GM18505 (cell line): ENCODE measurements around the gene KLHL29.

Source experiments
- ATAC-seq: cut with Tn5 transposase; IDR thresholded peaks from one replicate; pipeline ENCODE4 v1.9.1; 2021; ENCODE audit not compliant: unreplicated experiment
- POLR2A ChIP-seq: IDR thresholded peaks from 4 replicates; pipeline ENCODE4 v1.6.1; 2011; ENCODE audit warnings: borderline replicate concordance; ENCODE audit not compliant: insufficient read depth, insufficient read length; ENCODE audit errors: extremely low read depth

The KLHL29 gene

GRCh38 chr2:23393722-23394121, 8.7 kb downstream of the KLHL29 start:
- ATAC-seq = no peak
- TF ChIP-seq POLR2A = no peak

- no peak for TF ChIP-seq POLR2A
- ATAC-seq = no peak
These were observed 9.7 kb downstream of the KLHL29 start for GRCh38 chr2:23394700-23395099.

GRCh38 chr2:23397478-23397877, 12.5 kb downstream of the KLHL29 start:
- no peak for ATAC-seq
- TF ChIP-seq POLR2A = no peak

- no peak for TF ChIP-seq POLR2A
- peak; percentile 57 for ATAC-seq
These were observed 14.8 kb downstream of the KLHL29 start for GRCh38 chr2:23399674-23400261.

GRCh38 chr2:23400703-23401102, 15.7 kb downstream of the KLHL29 start:
- ATAC-seq = no peak

GRCh38 chr2:23401427-23402204, 16.6 kb downstream of the KLHL29 start:
- TF ChIP-seq POLR2A = no peak
- ATAC-seq = no peak

More at GRCh38 chr2:23400703-23401102, 15.7 kb downstream of the KLHL29 start:
- TF ChIP-seq POLR2A = no peak

GRCh38 chr2:23402205-23402740, 17.3 kb downstream of the KLHL29 start:
- no peak for ATAC-seq
- no peak for TF ChIP-seq POLR2A

- TF ChIP-seq POLR2A = no peak
- ATAC-seq = peak; percentile 63
These were observed 19.4 kb downstream of the KLHL29 start for GRCh38 chr2:23404426-23404825.

- no peak for ATAC-seq
- no peak for TF ChIP-seq POLR2A
These were observed 24.3 kb downstream of the KLHL29 start for GRCh38 chr2:23409248-23409647.

- ATAC-seq = no peak
- no peak for TF ChIP-seq POLR2A
These were observed 25.6 kb downstream of the KLHL29 start for GRCh38 chr2:23410596-23410995.

GRCh38 chr2:23411752-23412431, 26.9 kb downstream of the KLHL29 start:
- TF ChIP-seq POLR2A = no peak
- ATAC-seq = no peak

GRCh38 chr2:23412556-23413155, 27.7 kb downstream of the KLHL29 start:
- ATAC-seq = no peak

GRCh38 chr2:23413641-23414040, 28.7 kb downstream of the KLHL29 start:
- no peak for ATAC-seq
- TF ChIP-seq POLR2A = no peak

More at GRCh38 chr2:23412556-23413155, 27.7 kb downstream of the KLHL29 start:
- TF ChIP-seq POLR2A = no peak

GRCh38 chr2:23414106-23414505, 29.1 kb downstream of the KLHL29 start:
- TF ChIP-seq POLR2A = no peak
- no peak for ATAC-seq

- no peak for ATAC-seq
- no peak for TF ChIP-seq POLR2A
These were observed 29.9 kb downstream of the KLHL29 start for GRCh38 chr2:23414871-23415270.
